GM21528 (cell line): Measurements from ENCODE around the gene LTBP1.

Experiments
- ATAC-seq: cut with Tn5 transposase; IDR thresholded peaks from one replicate; pipeline ENCODE4 v1.9.1; 2021; ENCODE audit warnings: mild to moderate bottlenecking, moderate library complexity; ENCODE audit not compliant: unreplicated experiment, low FRiP score

LTBP1 gene

DNA sequence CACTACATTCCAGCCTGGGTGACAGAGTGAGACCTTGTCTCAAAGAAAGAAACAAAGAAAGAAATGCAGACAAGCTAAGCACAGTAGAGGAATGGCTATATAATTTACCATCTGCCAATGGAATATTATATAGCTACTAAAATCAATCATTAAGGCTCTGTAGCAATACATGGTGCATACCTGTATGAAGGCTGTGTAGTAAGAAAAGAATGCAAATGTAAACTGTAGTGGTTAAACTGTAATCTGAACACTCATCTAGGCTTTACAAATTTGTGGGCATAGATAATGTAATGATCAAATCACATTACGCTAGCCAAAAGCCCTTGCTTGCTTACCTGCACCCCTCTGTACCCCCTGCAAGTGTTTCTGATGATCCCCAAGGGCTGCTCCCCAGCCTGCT, 230.9 kb downstream of the LTBP1 start:
- no peak for ATAC-seq

DNA sequence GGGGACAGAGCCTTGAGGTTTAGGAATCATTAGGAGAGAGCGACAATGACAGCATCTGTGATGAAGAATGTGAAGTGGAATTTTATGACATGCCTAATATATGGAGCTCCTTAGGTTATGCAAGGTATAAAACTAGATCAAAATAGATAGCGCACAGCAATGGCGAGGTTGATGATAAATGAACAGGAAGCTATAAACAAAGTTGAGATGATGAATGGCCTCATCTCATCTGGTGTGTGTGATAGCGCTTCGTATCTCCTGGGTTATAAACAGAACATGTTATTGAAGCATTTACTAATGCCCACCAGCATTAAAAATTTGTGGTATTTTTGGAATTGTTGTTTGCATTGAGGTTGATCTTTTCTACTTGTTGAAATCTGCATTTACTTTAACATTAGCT, 231.5 kb downstream of the LTBP1 start:
- ATAC-seq = no peak

DNA sequence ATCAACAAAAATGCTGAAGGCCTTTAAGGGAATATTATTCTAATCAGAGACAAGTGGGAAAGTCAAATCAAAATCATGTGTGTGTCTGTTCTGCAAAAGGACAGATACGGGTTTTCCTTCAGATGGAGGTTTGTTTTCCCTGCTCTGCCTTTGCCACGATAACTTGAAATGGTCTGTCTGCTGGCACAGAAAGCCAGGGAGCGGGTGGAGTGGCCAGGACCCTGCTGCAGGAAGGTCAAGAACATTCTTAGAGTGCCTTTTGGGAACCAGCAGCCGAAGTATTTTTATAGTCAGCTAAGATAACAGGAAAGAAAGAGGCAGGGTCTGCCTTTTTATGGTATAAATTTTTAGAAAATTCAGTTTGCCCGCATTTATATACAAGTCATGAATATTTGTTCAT, 234.2 kb downstream of the LTBP1 start:
- no peak for ATAC-seq

DNA sequence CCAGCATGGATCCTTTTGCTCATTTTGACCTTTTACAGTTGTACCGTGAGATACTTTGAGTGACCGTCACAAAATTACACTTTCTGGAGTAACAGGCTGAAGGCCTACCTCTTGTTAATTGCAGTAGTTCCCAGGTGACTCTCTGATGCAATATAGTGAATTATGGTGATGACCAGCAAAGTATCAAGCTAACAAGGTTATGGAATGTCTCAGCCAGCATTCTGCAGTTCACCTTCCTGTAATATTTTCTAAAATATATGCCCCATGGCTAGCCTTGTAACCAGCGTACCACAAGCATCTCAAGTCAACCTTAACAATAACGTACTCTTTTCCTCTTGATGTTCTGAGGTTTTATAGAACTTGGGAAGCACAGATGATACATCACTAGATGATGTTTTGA, 234.7 kb downstream of the LTBP1 start:
- no peak for ATAC-seq

DNA sequence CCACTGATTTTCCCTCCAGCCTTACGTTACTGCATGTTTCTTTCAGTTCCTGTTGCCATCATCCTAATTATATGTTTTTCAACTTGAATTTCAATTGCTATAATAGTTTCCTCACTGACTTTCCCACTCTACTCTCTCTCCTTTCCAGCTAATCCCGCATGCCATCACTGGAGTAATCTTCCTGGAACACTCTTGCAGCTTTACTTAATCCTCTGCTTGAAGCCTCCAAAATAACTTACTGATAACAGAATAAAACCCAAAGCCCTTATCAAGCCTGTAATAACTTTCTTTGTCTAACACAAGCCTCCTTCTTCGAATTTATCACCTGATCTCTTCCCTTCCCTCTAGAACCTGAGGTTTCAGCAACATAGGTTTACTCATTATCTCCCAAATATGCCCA, 237.3 kb downstream of the LTBP1 start:
- ATAC-seq = no peak

DNA sequence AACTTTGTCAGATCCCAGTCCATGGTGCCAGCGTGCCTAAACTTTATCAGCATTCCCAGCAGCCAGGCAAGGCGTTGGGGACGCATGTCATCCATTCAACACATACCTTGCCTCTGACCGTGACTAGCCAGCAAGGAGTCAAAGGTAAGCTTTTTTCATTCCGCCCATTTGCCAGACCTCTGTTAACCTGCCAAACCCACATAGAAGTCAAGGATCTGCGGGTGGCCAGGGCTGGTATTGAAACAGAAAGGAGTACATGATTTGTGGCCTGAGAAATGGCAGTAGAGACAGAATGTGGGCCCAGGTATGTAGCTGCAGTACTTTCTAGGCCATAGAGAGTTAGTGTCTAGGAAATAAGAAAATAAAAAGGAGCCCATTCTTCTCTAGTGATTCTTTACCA, 240.2 kb downstream of the LTBP1 start:
- ATAC-seq = no peak

DNA sequence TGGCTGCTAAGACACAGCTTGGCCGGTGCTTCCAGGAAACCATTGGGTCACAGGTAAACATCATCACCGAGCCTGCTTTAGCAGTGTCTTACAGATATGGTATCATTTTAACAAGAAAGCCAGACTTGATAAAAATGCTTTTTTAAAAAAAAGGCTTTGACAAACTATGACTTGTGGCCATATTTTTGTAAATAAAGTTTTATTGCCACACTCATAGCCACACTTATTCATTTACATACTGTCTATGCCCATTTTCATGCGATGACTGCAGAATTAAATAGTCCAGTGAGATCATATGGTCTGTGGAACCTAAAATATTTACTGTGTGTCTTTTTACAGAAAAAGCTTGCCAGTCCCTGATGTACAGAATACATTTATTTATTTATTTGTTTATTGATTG, 242.0 kb downstream of the LTBP1 start:
- no peak for ATAC-seq

DNA sequence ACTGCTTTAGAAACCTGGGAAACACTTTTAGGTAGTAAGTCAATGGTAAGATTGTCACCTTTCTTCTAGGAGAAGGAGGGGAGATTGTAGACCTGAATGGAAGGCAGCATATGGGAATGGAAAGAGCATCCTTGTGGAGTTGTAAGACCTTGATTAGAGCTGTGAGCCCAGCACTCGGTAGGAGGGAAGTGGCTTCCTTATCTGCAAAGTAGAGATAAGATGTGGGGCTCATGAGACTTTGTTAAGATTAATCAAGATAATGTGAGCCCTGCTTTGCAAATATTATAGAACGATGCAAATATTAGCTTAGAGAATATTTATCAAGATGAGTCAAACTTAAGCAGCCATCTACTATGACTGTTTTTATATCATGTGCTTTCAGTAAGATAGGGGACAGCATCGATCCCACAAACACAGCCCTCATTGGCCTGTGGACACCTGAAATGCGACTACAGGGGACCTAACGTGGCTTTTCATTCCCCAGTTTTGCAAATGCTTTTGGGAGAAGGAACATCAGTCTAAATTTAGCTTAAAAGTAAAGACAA, 243.7 kb downstream of the LTBP1 start:
- ATAC-seq = no peak

DNA sequence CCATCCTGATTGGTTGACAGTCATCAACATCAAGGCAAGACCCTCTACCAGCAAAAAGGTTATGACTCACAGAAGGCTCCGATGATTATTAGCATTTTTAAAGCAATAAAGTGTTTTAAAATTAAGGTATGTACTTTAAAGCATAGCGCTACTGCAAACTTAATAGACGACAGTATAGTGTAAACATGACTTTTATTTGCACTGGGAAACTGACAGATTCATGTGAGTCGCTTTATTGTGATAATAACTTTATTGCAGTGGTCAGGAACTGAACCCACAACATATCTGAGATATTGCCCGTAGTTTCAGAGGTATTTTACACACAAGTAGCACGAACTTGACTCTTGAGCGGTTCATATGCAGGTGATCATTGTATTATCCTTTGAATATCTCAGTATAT, 249.1 kb downstream of the LTBP1 start:
- no peak for ATAC-seq

DNA sequence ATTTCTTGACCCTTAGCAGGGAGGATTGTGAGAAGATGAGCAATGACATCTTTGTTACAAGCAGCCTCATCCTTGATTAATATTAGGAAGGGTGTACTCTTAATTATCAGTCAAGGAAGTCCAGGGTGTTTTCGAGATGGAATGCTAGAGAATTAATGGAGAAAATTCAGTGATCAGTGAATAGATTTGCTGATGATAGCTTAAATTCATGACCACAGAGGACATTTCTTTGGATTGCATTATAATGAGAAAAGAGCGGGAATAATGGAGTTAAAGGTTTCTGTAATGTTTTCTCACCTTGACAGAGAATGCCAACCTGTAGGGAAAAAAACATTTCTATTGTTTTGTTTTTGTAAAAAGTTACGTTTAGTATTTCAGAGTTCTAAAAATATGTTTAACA, 249.9 kb downstream of the LTBP1 start:
- ATAC-seq = no peak

DNA sequence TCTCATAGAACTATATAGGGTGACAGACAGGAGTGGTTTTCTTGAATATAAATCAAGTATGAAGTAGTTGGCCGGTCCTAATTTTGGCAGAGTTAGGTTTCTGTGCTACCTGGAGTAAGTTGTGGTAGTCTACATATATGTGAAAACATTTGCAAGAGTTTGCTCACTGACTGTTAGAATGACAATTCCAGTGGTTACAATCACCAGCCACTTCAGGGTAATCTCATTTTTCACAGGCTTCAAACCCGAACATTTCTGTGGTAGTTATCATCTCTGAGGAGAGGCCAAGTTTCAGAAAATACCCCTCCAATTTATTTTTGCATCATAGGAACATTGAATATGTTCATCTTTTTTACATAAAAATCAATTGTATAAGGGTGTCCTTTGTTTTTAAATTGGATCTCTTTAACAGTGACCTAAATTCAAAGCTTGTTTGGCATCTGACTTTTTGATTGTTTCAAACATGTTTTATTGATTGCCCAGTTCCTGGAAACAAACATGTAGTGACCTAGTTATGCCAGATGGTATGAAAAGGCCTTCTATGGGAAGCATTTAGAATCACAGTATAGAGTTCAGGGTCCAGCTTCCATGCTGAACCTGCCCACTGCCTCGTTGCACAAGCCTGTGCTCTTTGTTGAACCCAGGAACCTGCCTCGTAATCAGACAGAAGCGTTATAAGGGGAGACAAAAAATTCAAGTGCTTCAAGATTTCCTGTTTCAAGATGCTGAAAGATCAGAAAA, 250.6 kb downstream of the LTBP1 start:
- no peak for ATAC-seq

DNA sequence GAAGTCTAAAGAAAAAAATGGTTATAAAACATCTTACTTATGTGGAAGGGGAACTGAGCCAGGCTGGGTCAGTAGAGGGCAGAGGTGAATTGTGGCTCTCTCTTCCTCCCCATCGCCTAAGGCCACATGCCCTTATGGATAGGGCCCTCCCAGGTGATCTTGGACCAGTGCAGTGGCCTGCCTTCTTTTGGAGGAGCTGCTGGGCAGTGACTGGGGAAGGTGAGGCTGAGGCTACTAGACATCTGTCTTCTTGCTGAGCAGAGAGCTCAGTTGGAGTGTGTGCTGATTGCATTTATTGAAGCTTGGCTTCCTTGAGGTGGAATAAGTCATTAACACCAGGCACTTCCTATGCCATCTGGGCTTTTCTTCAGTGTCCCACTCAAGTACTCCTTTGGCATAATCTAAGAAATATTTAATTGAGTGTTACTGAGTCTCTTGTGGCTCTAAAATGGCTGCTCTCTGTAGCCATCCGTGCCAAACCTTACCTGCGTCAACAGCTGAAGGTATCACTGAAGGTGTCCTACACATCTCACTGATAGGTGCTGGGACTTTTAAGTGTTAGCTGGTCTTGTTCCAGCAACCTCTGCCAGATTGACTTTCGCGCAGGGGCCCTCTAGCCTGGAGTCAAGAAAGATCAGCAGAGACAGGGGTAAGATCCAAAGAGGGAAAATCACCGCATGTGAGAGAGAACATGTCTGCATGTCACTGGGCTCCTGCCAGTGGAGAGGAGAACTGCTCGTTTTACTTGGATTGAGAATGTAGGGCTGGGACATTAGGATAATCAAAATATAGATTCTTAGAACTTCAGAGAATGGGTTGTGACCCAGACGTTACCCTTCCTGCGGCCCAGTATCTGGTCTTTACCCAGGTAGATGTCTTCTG, 256.1 kb downstream of the LTBP1 start:
- no peak for ATAC-seq

DNA sequence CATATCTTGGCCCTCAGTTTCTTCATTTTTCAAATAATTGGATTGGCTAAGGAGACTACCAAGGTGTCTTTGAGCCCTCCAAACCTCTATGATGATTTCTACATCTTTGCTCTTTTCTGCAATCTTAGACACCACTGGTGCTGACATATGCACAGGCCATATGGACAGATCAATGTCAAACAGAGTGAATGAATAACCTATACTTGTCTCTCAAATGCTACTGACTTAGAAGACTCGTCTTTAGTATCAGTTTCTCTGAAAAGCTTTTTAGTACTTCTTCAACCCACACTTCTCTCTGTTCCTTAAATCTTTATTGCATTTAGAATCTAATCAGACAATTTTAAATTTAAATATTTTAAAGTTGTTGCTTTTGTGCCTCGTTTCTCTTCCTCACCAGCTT, 258.2 kb downstream of the LTBP1 start:
- peak; percentile 62 for ATAC-seq

DNA sequence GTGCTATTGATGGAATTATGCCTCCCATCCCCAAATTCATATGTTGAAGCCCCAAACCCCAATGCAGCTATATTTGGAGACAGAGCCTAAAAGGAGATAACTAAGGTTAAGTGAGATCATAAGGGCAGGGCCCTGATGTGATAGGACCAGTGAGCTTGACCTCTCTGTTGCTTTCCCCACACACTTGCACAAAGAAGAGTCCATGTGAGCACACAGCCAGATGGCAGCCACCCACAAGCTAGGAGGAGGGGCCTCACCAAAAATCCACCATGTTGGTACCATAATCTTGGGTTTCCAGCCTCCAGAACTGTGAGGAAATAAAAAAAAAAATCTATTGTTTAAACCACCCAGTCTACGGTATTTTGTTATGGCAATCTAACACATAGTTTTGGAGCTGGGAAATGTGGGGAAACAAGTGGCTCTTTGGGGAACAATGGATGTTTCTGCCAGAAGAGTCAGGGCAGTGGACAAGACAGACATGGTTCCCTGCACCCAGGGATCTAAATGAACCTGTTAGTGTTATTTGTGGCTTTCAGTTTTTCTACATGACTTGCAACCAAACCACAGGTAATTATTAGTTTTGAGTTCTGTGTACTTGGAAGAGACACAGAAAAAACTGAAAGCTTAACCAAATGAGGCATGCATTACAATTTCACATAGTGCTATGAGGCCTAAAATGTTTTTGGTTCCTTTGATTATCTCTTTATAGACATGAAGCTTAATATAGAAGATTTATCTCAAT, 259.1 kb downstream of the LTBP1 start:
- ATAC-seq = peak; percentile 94

DNA sequence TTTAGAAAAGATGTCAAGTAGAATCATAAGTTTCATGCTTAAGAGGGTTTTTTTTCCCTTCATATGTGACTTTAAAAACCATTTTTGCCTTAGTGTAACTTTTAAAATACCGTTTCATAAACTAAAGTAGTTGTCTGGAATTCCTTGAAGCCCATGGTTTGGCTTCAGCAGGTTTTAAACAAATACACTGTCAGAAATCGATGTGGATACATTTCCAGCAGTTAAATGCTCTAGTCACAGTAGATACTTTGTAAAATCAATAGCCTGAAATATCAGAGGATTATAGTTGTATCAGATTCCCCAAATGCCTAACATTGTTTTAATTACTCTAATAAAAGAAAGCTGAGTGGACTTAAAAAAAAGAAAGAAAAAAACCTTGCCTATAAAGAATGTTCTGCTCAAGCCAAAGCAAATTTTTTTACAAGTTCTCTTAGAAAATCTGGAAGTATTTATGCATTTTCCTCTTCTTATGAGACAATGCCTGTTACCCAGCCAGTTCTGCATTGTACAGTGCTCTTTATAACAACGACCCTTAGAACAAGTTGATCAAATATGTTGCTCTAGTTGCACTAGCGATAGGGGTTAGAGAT, 260.5 kb downstream of the LTBP1 start:
- ATAC-seq = no peak

DNA sequence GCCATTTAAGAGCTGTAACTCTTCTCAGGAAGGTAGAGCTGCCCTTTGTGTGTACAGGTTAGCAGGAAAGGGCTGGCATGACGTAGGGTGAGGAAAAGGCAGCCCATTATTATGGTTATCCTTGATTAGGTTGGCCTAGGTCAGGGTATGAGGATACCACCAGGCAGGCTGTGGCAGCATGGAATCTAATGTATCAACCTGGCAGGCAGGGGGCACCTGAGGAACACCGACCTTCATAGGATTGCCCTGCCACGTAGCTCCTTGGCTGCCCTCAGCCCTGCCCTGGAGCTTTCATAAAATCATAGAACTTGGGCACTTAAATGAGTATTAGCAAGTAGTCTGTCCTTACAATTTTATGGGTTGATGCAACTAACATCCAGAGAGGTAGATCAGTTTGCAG, 261.6 kb downstream of the LTBP1 start:
- no peak for ATAC-seq

DNA sequence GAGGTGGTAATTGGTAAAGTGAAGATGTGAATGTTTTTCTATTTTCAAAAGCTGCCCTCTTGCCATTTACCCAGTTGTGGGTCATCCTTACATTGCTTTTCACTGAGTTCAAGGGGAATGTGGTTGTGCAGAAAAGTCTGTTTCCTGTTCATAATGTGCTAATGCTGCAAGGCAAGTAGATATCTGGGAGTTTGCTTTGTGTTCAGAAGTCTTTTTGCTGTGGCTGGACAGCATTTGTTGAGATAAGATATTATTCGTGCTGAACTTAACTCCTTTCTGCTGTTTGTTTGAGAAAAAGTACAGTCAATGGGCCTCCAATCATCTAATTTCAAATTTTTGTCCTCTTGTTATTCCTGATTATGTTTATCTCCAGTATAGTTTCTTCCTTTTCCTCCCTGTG, 263.2 kb downstream of the LTBP1 start:
- no peak for ATAC-seq

DNA sequence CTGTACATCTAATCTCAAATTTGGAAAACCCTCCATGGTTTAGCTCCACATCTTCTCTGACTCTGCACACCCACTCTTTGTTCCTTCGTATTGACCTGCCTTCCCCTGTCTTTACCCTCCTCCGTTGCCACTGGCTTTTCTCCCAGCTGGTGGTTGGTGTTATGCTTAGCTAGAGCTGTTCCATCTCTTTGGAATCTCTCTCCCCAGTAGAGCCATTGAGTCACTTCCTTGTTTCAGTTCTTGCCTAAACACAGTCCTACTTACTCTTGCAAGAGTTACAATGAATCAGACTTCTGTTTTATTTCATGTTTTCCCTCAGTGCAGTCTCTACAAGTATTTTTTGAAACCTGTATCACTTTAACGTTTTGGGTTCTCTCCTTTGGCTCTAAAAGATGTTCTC, 263.9 kb downstream of the LTBP1 start:
- ATAC-seq = no peak

DNA sequence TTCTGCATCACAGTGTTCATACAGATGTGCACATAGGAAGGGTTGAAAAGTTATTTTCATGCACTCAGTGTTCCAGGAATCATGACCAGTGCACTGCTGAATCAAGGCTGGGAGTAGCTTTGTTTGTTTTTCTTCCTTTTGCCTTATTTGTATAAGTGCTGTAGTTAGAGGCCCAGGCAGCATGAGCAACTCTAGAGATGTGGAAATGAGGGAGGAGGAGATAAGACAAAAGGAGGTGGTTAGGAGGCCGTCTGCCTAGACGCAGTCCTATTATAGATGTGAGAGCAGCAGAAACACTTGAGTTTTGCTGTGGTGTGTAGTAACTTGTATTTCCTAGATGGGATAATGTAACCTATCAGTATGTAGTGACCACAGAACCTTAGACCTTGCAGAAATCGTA, 265.4 kb downstream of the LTBP1 start:
- ATAC-seq = no peak

DNA sequence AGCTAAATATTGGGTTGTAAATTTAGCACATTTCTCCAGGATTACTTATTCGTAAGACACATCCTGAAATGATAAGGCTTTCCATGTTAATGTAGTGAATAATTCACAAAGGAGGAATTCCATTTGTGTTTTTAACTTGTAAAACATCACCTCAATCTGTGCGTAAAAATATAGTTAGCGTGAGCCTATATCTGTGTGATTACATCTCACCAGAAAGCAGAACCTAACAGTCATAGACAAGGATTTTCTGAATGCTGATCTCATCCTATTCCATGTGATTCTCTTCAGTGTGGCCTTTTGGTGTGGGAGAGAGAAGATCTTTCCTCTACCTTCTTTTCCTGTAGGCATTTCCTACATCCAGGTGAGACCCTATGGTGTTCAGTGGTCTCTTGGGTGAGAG, 266.5 kb downstream of the LTBP1 start:
- ATAC-seq = no peak

DNA sequence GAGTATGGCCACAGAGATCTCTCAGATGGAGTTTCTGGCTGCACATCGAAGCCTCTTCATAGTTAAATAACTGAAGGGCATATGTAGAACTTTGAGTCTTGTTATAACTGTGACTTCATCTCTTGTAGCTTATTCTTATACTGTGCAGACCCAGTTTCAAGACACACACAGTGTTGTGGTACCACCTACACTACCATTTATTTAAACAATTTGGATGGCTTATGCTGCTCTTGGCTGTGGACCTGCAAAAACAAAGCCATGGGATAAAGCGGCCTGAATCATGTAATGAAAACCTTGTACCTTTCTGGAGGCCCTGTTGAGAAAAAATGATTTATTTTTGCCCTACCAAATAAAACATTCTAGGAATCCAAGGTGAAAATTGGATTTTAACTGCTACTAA, 266.9 kb downstream of the LTBP1 start:
- no peak for ATAC-seq
